ENCODE results near the gene CDC42BPG. TPM values are rescaled to one million over a fixed set of nuclear protein-coding genes. Genes with fewer than 3 reads are reported as not detected.

The CDC42BPG gene
- total and polyA plus RNA-seq, 10 of the 15 experiments (the other 5 are each of a cell fraction or from before 2014, with no cell fraction given), result 0.02 to 1.3 (median 0.09) TPM; not detected in 1

GRCh38 chr11:64799623-64800302 lies 44.7 kb downstream of the CDC42BPG start:
- CTCF ChIA-PET, result interaction anchor here (0.6 to 5.8 kb wide), 12 partner anchors 11 to 227 kb away, joined by 3 to 41 read pairs (median 3); partner anchors contain the start of genes CDC42BPG, MEN1, RASGRP2 and SF1
- Histone ChIP-seq H3K79me2 (ENCODE audit: control insufficient read depth, insufficient read depth, low read length) (peaks cover 30% of the 10 kb centered on the region), H3K27me3 (replicated peaks in 1 of 2; ENCODE audit: control insufficient read depth in 2 of 2, insufficient read depth in 2 of 2, low read length in 1 of 2) (no peaks in the 10 kb centered on the region), H2AFZ (ENCODE audit: control insufficient read depth, low read depth, low read length) (peak overlapping the region; percentile 7; the same call in 1 of the 2 replicates), H3K9me3 (replicated peaks; ENCODE audit: control insufficient read depth, insufficient read depth, low read length) (no peaks in the 10 kb centered on the region), H3K4me2 (ENCODE audit: control insufficient read depth, insufficient read depth) (peak overlapping the region; percentile 87), H3K27ac (ENCODE audit: control insufficient read depth, insufficient read depth) (peak overlapping the region; percentile 57), H3K4me1 (ENCODE audit: control insufficient read depth, insufficient read depth, low read length) (peaks cover 37% of the 10 kb centered on the region), H3K9ac (ENCODE audit: control insufficient read depth, insufficient read depth, low read length) (peak overlapping the region; percentile 48; the same call in 1 of the 2 replicates), H3K4me3 (peak overlapping the region; percentile 35; the same call in 1 of the 2 replicates), H4K20me1 (ENCODE audit: control insufficient read depth, insufficient read depth) (no peaks in the 10 kb centered on the region), H3K36me3 (ENCODE audit: control insufficient read depth in 2 of 2, insufficient read depth in 2 of 2, low read length in 1 of 2) (peaks cover 6 to 16% of the 10 kb centered on the region in 2 experiments; a peak in 3 of 4 replicates)
- peak; percentile 66 for TF ChIP-seq MEF2B (IDR thresholded peaks at IDR 0.05; ENCODE audit: partially characterized antibody, poor library complexity, severe bottlenecking)
- peak; percentile 44 for TF ChIP-seq ZNF687 (IDR thresholded peaks at IDR 0.05)
- TF ChIP-seq TCF12 (IDR thresholded peaks at IDR 0.05; ENCODE audit: low read depth, low read length), result 0 out of 2 replicates have a peak, but pooled peaks have one; percentile 24
- TF ChIP-seq MYC (IDR thresholded peaks at IDR 0.05; ENCODE audit: insufficient read depth, insufficient read length, insufficient replicate concordance, low read length, severe bottlenecking), result no peak
- 0 out of 2 replicates have a peak, but pooled peaks have one; percentile 20 for TF ChIP-seq POLR2AphosphoS5 (IDR thresholded peaks at IDR 0.05; ENCODE audit: low read length)
- TF ChIP-seq KAT2A (conservative IDR thresholded peaks at IDR 0.05; ENCODE audit: control insufficient read depth, low read depth, low read length), result no peak
- no peak for TF ChIP-seq KLF5 (IDR thresholded peaks at IDR 0.05; ENCODE audit: partially characterized antibody)
- 0 out of 2 replicates have a peak, but pooled peaks have one; percentile 34 for TF ChIP-seq RELB (IDR thresholded peaks at IDR 0.05; ENCODE audit: low read depth)
- TF ChIP-seq BHLHE40 (IDR thresholded peaks at IDR 0.05; ENCODE audit: borderline replicate concordance in 1 of 2, low read depth in 2 of 2, low read length in 1 of 2), result peak; percentile 72 to 77; a peak in 3 of 4 replicates
- TF ChIP-seq YY1 (IDR thresholded peaks at IDR 0.05; ENCODE audit: low read depth, low read length), result peak; percentile 64
- TF ChIP-seq EED (IDR thresholded peaks at IDR 0.05; ENCODE audit: low read depth), result peak; percentile 25; the same call in 1 of the 2 replicates
- TF ChIP-seq IKZF2 (IDR thresholded peaks at IDR 0.05), result peak in 1 of 2 experiments; percentile 22; a peak in 1 of 4 replicates
- TF ChIP-seq PAX5 (IDR thresholded peaks at IDR 0.05; ENCODE audit: borderline replicate concordance, low read depth, low read length), result 0 out of 2 replicates have a peak, but pooled peaks have one; percentile 9
- 0 out of 2 replicates have a peak, but pooled peaks have one; percentile 18 for TF ChIP-seq NR2F1 (conservative IDR thresholded peaks at IDR 0.05)
- intact Hi-C loops (cut with micrococcal nuclease; ENCODE audit: unreplicated experiment) (no loop called here), in situ Hi-C loops (cut with MboI) (no loop called here)
- no TSS peak for BruUV-seq (replicated peaks)
- 8% methylated on average over 13 of the region's 14 CpGs for WGBS (ENCODE audit: insufficient coverage, insufficient replicate concordance, low lambda C conversion rate, missing lambda C conversion rate)
- ATAC-seq (peak; percentile 65), FAIRE-seq (peak; percentile 80), DNase-seq (ENCODE audit: low read depth, low spot score) (no peak)
- POLR2A ChIA-PET, result interaction anchor here (0.5 to 5.4 kb wide), 6 partner anchors 16 to 442 kb away, joined by 3 to 33 read pairs (median 3); partner anchors contain the start of gene SF1
- SMC1A ChIA-PET (ENCODE audit: uncharacterized antibody, unreplicated experiment), result interaction anchor here (0.8 to 2.6 kb wide), 8 partner anchors 13 to 266 kb away, joined by 3 to 9 read pairs (median 4); partner anchors contain the start of gene SF1
- RAD21 ChIA-PET (ENCODE audit: unreplicated experiment), result interaction anchor here (0.6 to 2.0 kb wide), 5 partner anchors 11 to 75 kb away, joined by 3 to 10 read pairs (median 4); partner anchors contain the start of gene SF1
